Common myeloid progenitor, CD34-positive (primary cell): ENCODE data around the gene TJP2.
"Not testable (repeated sequence)": the region's sequence is repeated elsewhere in the genome, so short reads cannot be mapped to it uniquely, and the experiment has no call there.

Experiments
- CTCF ChIA-PET: fragments of 350-600 bp; sonication (Branson Sonifier 250); formaldehyde crosslinking; loops from one replicate; lab custom pipeline; 2021; ENCODE audit warnings: antibody characterized with exemption; lab: Charles Lee
- POLR2A ChIA-PET: fragments of 350-600 bp; sonication (Branson Sonifier 250); formaldehyde crosslinking; loops from one replicate; lab custom pipeline; 2021; ENCODE audit warnings: antibody characterized with exemption; lab: Charles Lee
- DNase-seq, 3 donors: peaks; one replicate each; pipeline versions ENCODE4 v3.0.0 to v3.0.0-alpha.2; 2013
- H3K27ac ChIP-seq, 2 experiments: 1 replicate in 1 of 2; 2 replicates in 1 of 2; pipeline ENCODE4 v1.7.0; 2013; ENCODE audit warnings: inconsistent platforms in 2 of 2, low read length in 2 of 2, mild to moderate bottlenecking in 2 of 2, low read depth in 1 of 2, moderate library complexity in 1 of 2; ENCODE audit not compliant: severe bottlenecking in 2 of 2, insufficient read depth in 1 of 2, poor library complexity in 1 of 2
- H3K27me3 ChIP-seq, 5 experiments: replicated peaks in 2 of 5; 1 replicate in 3 of 5; 2 replicates in 2 of 5; pipeline versions ENCODE4 v1.6.1 to v1.7.0; 2013; ENCODE audit warnings: low read length in 4 of 5, mild to moderate bottlenecking in 2 of 5, moderate library complexity in 2 of 5, inconsistent platforms in 1 of 5; ENCODE audit not compliant: insufficient read depth in 5 of 5, control insufficient read depth in 4 of 5
- H3K36me3 ChIP-seq, 4 experiments: 1 replicate in 2 of 4; 2 replicates in 2 of 4; pipeline versions ENCODE4 v1.6.1 to v1.7.0; 2013; ENCODE audit warnings: low read length in 3 of 4, control low read depth in 1 of 4, mild to moderate bottlenecking in 1 of 4; ENCODE audit not compliant: control insufficient read depth in 4 of 4, insufficient read depth in 4 of 4
- H3K4me1 ChIP-seq, 4 experiments: 1 replicate in 3 of 4; 2 replicates in 1 of 4; pipeline versions ENCODE4 v1.6.1 to v1.7.1; 2013; ENCODE audit warnings: low read length in 3 of 4, mild to moderate bottlenecking in 3 of 4, control low read depth in 1 of 4, inconsistent platforms in 1 of 4, moderate library complexity in 1 of 4; ENCODE audit not compliant: control insufficient read depth in 4 of 4, insufficient read depth in 4 of 4; ENCODE audit errors: control extremely low read depth in 1 of 4
- H3K4me3 ChIP-seq, 7 experiments: 1 replicate in 4 of 7; 2 replicates in 3 of 7; pipeline versions ENCODE4 v1.5.1 to v1.7.0; 2013; ENCODE audit warnings: mild to moderate bottlenecking in 7 of 7, low read length in 6 of 7, moderate library complexity in 6 of 7, inconsistent platforms in 2 of 7, low read depth in 2 of 7, control low read depth in 1 of 7; ENCODE audit not compliant: insufficient read depth in 4 of 7, control insufficient read depth in 1 of 7; ENCODE audit errors: extremely low read depth in 1 of 7
- H3K9me3 ChIP-seq, 5 experiments: 1 replicate in 4 of 5; 2 replicates in 1 of 5; pipeline versions ENCODE4 v1.6.1 to v1.7.1; 2013; ENCODE audit warnings: low read length in 4 of 5, mild to moderate bottlenecking in 2 of 5, inconsistent platforms in 1 of 5, low read depth in 1 of 5, moderate library complexity in 1 of 5; ENCODE audit not compliant: control insufficient read depth in 4 of 5, insufficient read depth in 2 of 5; ENCODE audit errors: control extremely low read depth in 1 of 5
- WGBS: methylation state at CpG from one replicate; pipeline ENCODE4 v1.1.5; 2013; ENCODE audit not compliant: insufficient coverage; 5-methylcytosine and 5-hydroxymethylcytosine counted together

Gene TJP2

DNA sequence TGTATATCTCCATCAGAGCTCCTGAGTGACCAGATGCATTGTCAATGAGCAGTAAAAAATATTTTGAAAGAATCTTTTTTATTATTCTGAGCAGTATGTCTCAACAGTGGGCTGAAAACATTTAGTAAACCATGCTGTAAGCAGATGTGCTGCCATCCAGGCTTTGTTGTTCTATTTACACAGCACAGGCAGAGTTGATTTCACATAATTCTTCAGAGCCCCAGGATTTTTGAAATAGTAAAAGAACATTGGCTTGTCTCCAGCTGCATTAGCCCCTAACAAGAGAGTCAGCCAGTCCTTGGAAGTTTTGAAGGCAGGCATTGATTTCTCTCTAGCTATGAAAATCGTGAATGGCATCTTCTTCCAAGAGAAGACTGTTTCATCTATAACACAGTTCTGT is 125.7 kb downstream of the TJP2 start:
- Histone ChIP-seq H3K4me1 (peaks cover 0 to 2% (median 0%) of the 10 kb centered on the region in 4 experiments), H3K36me3 (no peaks in the 10 kb centered on the region), H3K9me3 (no peaks in the 10 kb centered on the region), H3K27me3 (no peaks in the 10 kb centered on the region), H3K27ac (no peak overlapping the region), H3K4me3 (no peak overlapping the region)
- ChIA-PET POLR2A (no interaction called here), CTCF (no interaction called here)
- DNase-seq, result no peak
- 91% methylated on average over 1 of the region's 1 CpG for WGBS

DNA sequence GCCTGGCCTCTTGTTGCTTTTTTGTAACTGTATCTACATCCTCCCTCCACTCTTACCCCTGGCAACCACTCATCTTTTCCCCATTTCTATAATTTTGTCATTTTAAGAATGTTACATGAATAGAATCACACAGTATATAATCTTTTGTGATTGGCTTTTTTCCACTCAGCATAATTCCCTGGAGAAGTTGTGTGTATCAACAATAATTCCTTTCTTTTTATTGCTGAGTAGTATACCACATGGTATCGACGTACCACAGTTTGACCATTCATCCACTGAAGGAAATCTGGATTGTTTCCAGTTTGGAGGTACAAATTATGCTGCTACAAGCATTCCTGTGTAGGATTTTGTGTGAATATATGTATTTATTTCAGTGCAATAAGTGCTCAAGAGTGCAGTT is 129.3 kb downstream of the TJP2 start:
- Histone ChIP-seq H3K4me3 (no peak overlapping the region), H3K9me3 (no peaks in the 10 kb centered on the region), H3K36me3 (no peaks in the 10 kb centered on the region), H3K27me3 (no peaks in the 10 kb centered on the region), H3K4me1 (peaks cover 0 to 2% (median 0%) of the 10 kb centered on the region in 4 experiments), H3K27ac (no peak overlapping the region)
- CTCF ChIA-PET, result no interaction called here
- POLR2A ChIA-PET, result no interaction called here
- 100% methylated on average over 2 of the region's 2 CpGs for WGBS
- no peak for DNase-seq

DNA sequence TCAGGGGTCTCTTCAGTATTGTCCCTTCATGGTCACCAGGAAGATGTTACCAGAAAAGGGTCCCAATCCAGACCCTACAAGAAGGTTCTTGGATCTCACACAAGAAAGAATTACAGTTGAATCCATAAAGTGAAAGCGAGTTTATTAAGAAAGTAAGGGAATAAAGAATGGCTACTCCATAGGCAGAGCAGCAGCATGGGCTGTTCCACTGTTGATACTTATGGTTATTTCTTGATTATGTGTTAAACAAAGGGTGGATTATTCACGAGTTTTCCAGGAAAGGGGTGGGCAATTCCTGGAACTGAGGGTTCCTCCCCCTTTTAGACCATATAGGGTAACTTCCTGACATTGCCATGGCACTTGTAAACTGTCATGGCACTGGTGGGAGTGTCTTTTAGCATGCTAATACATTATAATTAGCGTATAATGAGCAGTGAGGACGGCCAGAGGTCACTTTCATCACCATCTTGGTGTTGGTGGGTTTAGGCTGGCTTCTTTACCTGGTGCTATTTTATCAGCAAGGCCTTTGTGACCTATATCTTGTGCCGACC is 132.9 kb downstream of the TJP2 start:
- H3K27me3 ChIP-seq, H3K36me3 ChIP-seq, DNase-seq, CTCF ChIA-PET, H3K4me3 ChIP-seq, POLR2A ChIA-PET, H3K27ac ChIP-seq, H3K9me3 ChIP-seq, H3K4me1 ChIP-seq: not testable (repeated sequence)
- WGBS, result 94% methylated on average over 4 of the region's 5 CpGs

DNA sequence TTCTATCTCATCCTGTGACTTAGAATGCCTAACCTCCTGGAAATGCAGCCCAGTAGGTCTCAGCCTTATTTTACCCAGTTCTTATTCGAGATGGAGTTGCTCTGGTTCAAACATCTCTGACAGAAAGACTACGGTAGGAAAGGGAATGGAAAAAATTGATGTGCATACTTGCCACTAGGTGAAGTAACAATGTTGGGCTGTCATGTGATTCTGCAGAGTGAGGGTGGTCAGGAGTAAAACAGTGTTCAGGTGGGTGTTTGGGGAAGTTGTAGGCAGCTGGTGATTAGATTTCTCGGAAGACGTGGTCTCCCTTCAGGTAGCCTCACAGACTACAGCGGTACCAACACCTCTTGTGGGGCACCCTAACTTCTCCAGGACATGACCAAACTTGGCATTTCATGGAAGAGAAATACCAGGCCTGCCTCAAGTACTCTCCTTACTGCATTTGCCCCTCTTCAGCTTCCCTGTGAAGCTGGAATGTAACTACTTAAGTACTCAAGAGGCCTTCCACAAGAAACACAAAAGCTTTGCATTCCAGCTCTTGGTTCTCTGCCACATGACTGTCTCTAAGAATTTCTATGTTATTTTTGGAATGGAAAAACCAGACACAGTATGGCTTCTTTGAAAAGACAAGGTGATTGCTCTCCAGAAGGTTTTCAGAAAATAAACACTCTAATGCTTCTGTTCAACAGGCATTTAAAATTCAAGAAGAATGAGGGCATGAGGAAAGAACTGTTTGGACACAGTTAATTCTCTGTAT is 133.5 kb downstream of the TJP2 start:
- Histone ChIP-seq H3K27me3 (no peaks in the 10 kb centered on the region), H3K4me3 (no peak overlapping the region), H3K4me1 (no peaks in the 10 kb centered on the region), H3K9me3 (peaks cover 0 to 9% (median 4%) of the 10 kb centered on the region in 5 experiments), H3K27ac (no peak overlapping the region), H3K36me3 (no peaks in the 10 kb centered on the region)
- 100% methylated on average over 3 of the region's 5 CpGs for WGBS
- ChIA-PET POLR2A (no interaction called here), CTCF (no interaction called here)
- DNase-seq, result no peak

DNA sequence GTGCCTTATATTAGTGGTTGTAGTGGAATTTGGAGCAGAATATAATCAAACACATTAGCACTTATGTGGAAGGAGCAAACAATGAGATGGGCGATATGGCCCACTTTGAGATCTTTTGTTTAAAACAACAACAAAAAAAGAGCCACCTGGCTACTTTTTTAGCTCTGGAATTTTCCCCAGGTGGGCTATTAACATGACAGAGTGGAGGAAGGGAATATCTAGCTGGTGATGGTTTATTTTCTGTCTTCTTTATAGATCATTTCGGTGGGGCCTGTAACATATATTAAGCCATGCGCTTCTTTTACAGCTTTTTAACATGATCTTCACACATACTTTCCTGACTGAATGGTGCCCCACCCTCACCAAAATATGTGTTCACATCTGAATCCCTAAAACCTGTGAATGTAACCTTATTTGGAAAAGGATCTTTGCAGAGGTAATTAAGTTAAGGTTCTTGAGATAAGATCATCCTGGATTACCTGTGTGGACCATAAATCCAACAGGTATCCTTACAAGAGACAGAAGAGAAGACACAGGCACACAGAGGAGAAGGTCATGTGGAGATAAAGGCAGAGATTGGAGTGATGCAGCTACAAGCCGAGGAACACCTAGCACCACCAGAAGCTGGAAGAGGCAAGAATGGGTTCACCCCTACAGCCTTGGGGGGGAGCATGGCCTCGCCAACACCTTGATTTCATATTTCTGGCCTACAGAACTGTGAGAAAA is 134.3 kb downstream of the TJP2 start:
- no peak overlapping the region for H3K27ac ChIP-seq
- WGBS, result 100% methylated on average over 2 of the region's 5 CpGs
- no peaks in the 10 kb centered on the region for H3K4me1 ChIP-seq
- H3K4me3 ChIP-seq, result no peak overlapping the region
- no peaks in the 10 kb centered on the region for H3K27me3 ChIP-seq
- no peaks in the 10 kb centered on the region for H3K36me3 ChIP-seq
- POLR2A ChIA-PET, result no interaction called here
- DNase-seq, result no peak
- CTCF ChIA-PET, result no interaction called here
- peaks cover 0 to 16% (median 11%) of the 10 kb centered on the region in 5 experiments for H3K9me3 ChIP-seq

DNA sequence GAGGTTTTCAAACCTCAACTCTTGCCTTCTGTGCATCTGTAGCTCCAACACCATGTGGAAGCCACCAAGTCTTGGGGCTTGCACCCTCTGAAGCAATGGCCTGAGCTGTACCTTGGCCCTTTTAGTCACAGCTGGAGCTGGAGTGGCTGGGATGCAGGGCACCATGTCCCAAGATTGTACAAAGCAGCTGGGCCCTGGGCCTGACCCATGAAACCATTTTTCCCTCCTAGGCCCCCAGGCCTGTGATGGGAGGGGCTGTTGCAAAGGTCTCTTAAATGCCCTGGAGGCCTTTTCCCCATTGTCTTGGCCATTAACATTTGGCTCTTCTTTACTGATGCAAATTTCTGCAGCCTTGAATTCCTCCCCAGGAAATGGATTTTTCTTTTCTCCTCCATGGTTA is 139.1 kb downstream of the TJP2 start:
- no peaks in the 10 kb centered on the region for H3K27me3 ChIP-seq
- DNase-seq, result no peak
- ChIA-PET POLR2A (no interaction called here), CTCF (no interaction called here)
- no peak overlapping the region for H3K4me3 ChIP-seq
- H3K4me1 ChIP-seq, result no peaks in the 10 kb centered on the region
- H3K27ac ChIP-seq, result no peak overlapping the region
- peaks cover 0 to 25% (median 11%) of the 10 kb centered on the region in 5 experiments for H3K9me3 ChIP-seq
- no peaks in the 10 kb centered on the region for H3K36me3 ChIP-seq

DNA sequence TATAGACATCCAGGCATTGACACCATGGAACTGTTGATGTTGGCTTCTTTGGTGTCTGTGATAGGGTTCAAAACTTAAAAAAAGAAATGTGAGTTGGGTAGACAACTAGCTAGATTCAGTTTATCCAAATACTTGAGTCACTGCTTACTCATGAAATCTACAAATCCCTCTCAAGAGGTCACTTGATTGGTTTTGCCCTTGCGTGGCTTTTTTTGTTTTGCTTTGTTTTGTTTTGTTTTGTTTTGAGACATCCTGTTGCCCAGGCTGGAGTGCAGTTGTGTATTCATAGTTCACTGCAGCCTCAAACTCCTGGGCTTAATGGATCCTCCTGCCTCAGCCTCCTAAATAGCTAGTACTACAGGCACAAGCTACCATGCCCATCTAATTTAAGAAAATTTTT is 140.5 kb downstream of the TJP2 start:
- Histone ChIP-seq H3K4me1 (no peaks in the 10 kb centered on the region), H3K4me3 (no peak overlapping the region), H3K27ac (no peak overlapping the region), H3K9me3 (peaks cover 0 to 25% (median 11%) of the 10 kb centered on the region in 5 experiments), H3K27me3 (peaks cover 0 to 8% (median 0%) of the 10 kb centered on the region in 5 experiments), H3K36me3 (no peaks in the 10 kb centered on the region)
- ChIA-PET POLR2A (no interaction called here), CTCF (interaction anchor here (1.3 kb wide), 1 partner anchor 9 kb away, joined by 3 read pairs; no protein-coding TSS in a partner anchor)
- DNase-seq, result no peak
- no CpG with 5 or more reads among the region's 1 CpG for WGBS
